Ovary (tissue), 9 donors: Measurements from ENCODE around the gene PARM1. TPM values are rescaled to one million over a fixed set of nuclear protein-coding genes. Genes with fewer than 3 reads are reported as not detected.

ENCODE experiments used
- DNase-seq, 5 donors: peaks; one replicate each; pipeline ENCODE4 v3.0.0-alpha.2; 2019 to 2020
- H3K27ac ChIP-seq, 2 donors: fragments of 200-600 bp; one replicate each; pipeline versions ENCODE4 v1.5.1 to v1.8.0; 2019 to 2022
- H3K27me3 ChIP-seq: fragments of 200-600 bp; one replicate; pipeline ENCODE4 v1.8.0; 2022
- H3K36me3 ChIP-seq: fragments of 200-600 bp; sonication (generic); one replicate; pipeline ENCODE4 v1.5.1; 2019
- H3K4me1 ChIP-seq: one replicate; pipeline ENCODE4 v1.8.1; 2013; ENCODE audit warnings: mild to moderate bottlenecking, moderate library complexity; ENCODE audit not compliant: insufficient read depth
- H3K4me3 ChIP-seq: fragments of 200-600 bp; sonication (generic); one replicate; pipeline ENCODE4 v1.5.1; 2017
- H3K9me3 ChIP-seq, 2 donors: fragments of 200-600 bp in 1 of 2; sonication (generic) in 1 of 2; one replicate each; pipeline versions ENCODE4 v1.5.1 to v1.8.1; 2013 to 2019; ENCODE audit warnings: mild to moderate bottlenecking in 1 of 2, moderate library complexity in 1 of 2
- CTCF ChIP-seq, 3 donors: fragments of 450-650 bp in 2 of 3; fragments of 200-600 bp in 1 of 3; IDR thresholded peaks; one replicate each; pipeline versions ENCODE4 v1.5.1 to v1.8.0; 2016 to 2022; ENCODE audit warnings: antibody characterized with exemption in 3 of 3, mild to moderate bottlenecking in 1 of 3
- EP300 ChIP-seq: sonication (generic); formaldehyde crosslinking; IDR thresholded peaks from one replicate; pipeline ENCODE4 v1.6.1; 2017; ENCODE audit warnings: antibody characterized with exemption
- POLR2A ChIP-seq: fragments of 450-650 bp; IDR thresholded peaks from one replicate; pipeline ENCODE4 v1.6.1; 2017; ENCODE audit warnings: antibody characterized with exemption, mild to moderate bottlenecking, moderate library complexity
- WGBS, 3 donors: extraction: QIAGEN DNeasy Blood & Tissue Kit in 1 of 3; methylation state at CpG; one replicate each; pipeline versions ENCODE4 v1.1.5 to v1.1.7; 2013 to 2017; 5-methylcytosine and 5-hydroxymethylcytosine counted together
- intact Hi-C, 4 donors: fragments of 100-400 bp; cut with DNase I; formaldehyde crosslinking; loops; one replicate each; pipeline versions ENCODE4 v1.11.0 to v1.15.1; 2022 to 2023
- polyA plus RNA-seq, 2 donors: library from polyadenylated mRNA; stranded (reverse); fragments of 200-250 nt in 1 of 2; fragments of 350-450 nt in 1 of 2; fragmentation: Illumina TruSeq in 1 of 2; extraction: RNeasy Lipid Tissue Mini Kit (QIAGEN cat#74804) in 1 of 2; gene quantifications; one replicate each; pipeline ENCODE4 v1.2.3, GENCODE V29; 2013 to 2014
- total RNA-seq, 7 donors: library from RNA; depleted of rRNA in 2 of 7; stranded (reverse); fragments of >200 nt in 2 of 7; fragmentation: NEBNext Ultra II Directional in 3 of 7; extraction: Animal tissue kit (Norgen Biotek cat#: 25700) in 3 of 7; gene quantifications; one replicate each; pipeline versions ENCODE4 v1.1.0 to v1.2.4, GENCODE V29; 2016 to 2023
- donor health status: DM: no; HTN: no; CAD: no; lungs with moderate emphysema.
- donor health status: DM: no; HTN: no; CAD: no.
- donor health status: Bipolar disorder and iron deficiency.
- donor health status: DM: yes; HTN: yes; CAD: no.
- donor health status: DM: no; HTN: no; CAD: no.
- donor health status: DM: yes; HTN: yes; CAD: no.

PARM1 gene
- total and polyA plus RNA-seq, 9 donors = 1.9 to 90.1 (median 12.6) TPM

GRCh38 chr4:74904509-74905065, 28.3 kb upstream of the PARM1 start:
- H3K27ac ChIP-seq = no peak overlapping the region
- H3K9me3 ChIP-seq = no peaks in the 10 kb centered on the region
- intact Hi-C loops = no loop called here
- H3K4me1 ChIP-seq = no peaks in the 10 kb centered on the region
- no peak overlapping the region for H3K4me3 ChIP-seq
- WGBS, 3 donors = 48 to 63% (median 63%) methylated on average over 3 of the region's 3 CpGs
- DNase-seq = no peak
- no peaks in the 10 kb centered on the region for H3K27me3 ChIP-seq
- TF ChIP-seq CTCF (IDR thresholded peaks at IDR 0.05) (no peak), POLR2A (no peak), EP300 (no peak)
- no peaks in the 10 kb centered on the region for H3K36me3 ChIP-seq

- no peaks in the 10 kb centered on the region for H3K9me3 ChIP-seq
- TF ChIP-seq CTCF (IDR thresholded peaks at IDR 0.05) (no peak), EP300 (no peak), POLR2A (no peak)
These were observed 26.1 kb upstream of the PARM1 start for GRCh38 chr4:74906771-74907170.

GRCh38 chr4:74919783-74920182, 13.1 kb upstream of the PARM1 start:
- Histone ChIP-seq H3K36me3 (no peaks in the 10 kb centered on the region), H3K27me3 (no peaks in the 10 kb centered on the region), H3K27ac (no peak overlapping the region), H3K9me3 (no peaks in the 10 kb centered on the region), H3K4me3 (no peak overlapping the region), H3K4me1 (no peaks in the 10 kb centered on the region)
- whole genome bisulfite sequencing, 3 donors = 75 to 92% (median 91%) methylated on average over 6 of the region's 6 CpGs
- TF ChIP-seq POLR2A (no peak), CTCF (IDR thresholded peaks at IDR 0.05) (no peak), EP300 (no peak)
- DNase-seq = no peak
- intact Hi-C loops = no loop called here

More at GRCh38 chr4:74906771-74907170, 26.1 kb upstream of the PARM1 start:
- Histone ChIP-seq H3K27me3 (no peaks in the 10 kb centered on the region), H3K27ac (no peak overlapping the region), H3K36me3 (no peaks in the 10 kb centered on the region), H3K4me1 (no peaks in the 10 kb centered on the region), H3K4me3 (no peak overlapping the region)
- 31 to 45% (median 39%) methylated on average over 2 of the region's 2 CpGs for WGBS, 3 donors
- intact Hi-C loops = no loop called here
- no peak for DNase-seq

DNA sequence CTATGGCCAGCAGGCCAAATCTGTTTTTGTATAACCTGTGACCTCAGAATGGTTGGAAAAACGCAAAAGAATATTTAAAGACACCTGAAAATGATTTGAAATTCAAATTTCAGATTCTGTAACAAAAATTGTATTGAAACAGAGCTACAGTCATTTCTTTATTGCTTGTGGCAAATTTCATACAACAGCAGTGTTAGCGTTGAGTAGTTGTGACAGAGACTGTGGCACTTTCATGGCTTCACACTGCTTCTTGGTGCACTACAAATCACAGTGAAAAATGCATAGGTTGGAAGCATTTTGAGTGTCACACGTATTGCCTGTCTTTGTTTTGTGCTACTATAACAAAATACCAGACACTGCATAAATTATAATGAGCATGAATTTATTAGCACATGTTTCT, 12.2 kb upstream of the PARM1 start:
- no peaks in the 10 kb centered on the region for H3K36me3 ChIP-seq
- DNase-seq = no peak
- H3K4me1 ChIP-seq = no peaks in the 10 kb centered on the region
- no peaks in the 10 kb centered on the region for H3K9me3 ChIP-seq
- H3K27ac ChIP-seq = no peak overlapping the region
- TF ChIP-seq CTCF (IDR thresholded peaks at IDR 0.05) (no peak), EP300 (no peak), POLR2A (no peak)
- no peaks in the 10 kb centered on the region for H3K27me3 ChIP-seq
- intact Hi-C loops = no loop called here
- WGBS, 3 donors = 72 to 80% (median 72%) methylated on average over 3 of the region's 3 CpGs
- H3K4me3 ChIP-seq = no peak overlapping the region
